Liver (tissue), 9 donors: ENCODE measurements around the gene KLHL34. TPM values are rescaled to one million over a fixed set of nuclear protein-coding genes. Genes with fewer than 3 reads are reported as not detected.

Experiments
- DNase-seq: peaks from one replicate; pipeline ENCODE4 v3.0.0-alpha.2; 2017; ENCODE audit warnings: low spot score
- H3K27ac ChIP-seq, 2 donors: one replicate each; pipeline ENCODE4 v1.7.0; 2013; ENCODE audit warnings: inconsistent platforms in 2 of 2, low read length in 2 of 2, control low read depth in 1 of 2, low read depth in 1 of 2, mild to moderate bottlenecking in 1 of 2
- H3K27me3 ChIP-seq, 4 donors: one replicate each; pipeline versions ENCODE4 v1.6.1 to v1.7.0; 2013; ENCODE audit warnings: low read length in 3 of 4, inconsistent platforms in 1 of 4, mild to moderate bottlenecking in 1 of 4, moderate library complexity in 1 of 4; ENCODE audit not compliant: control insufficient read depth in 4 of 4, insufficient read depth in 4 of 4
- H3K36me3 ChIP-seq, 4 donors: one replicate each; pipeline versions ENCODE4 v1.6.1 to v1.7.0; 2013; ENCODE audit warnings: low read length in 3 of 4, mild to moderate bottlenecking in 3 of 4, low read depth in 1 of 4, moderate library complexity in 1 of 4; ENCODE audit not compliant: control insufficient read depth in 4 of 4, insufficient read depth in 3 of 4
- H3K4me1 ChIP-seq, 4 donors: one replicate each; pipeline versions ENCODE4 v1.6.1 to v1.7.0; 2013; ENCODE audit warnings: low read length in 3 of 4, mild to moderate bottlenecking in 3 of 4, moderate library complexity in 1 of 4; ENCODE audit not compliant: control insufficient read depth in 4 of 4, insufficient read depth in 4 of 4
- H3K4me3 ChIP-seq, 3 donors: one replicate each; pipeline versions ENCODE4 v1.6.1 to v1.7.0; 2013; ENCODE audit warnings: low read length in 3 of 3, control low read depth in 1 of 3, low read depth in 1 of 3, mild to moderate bottlenecking in 1 of 3
- H3K9ac ChIP-seq, 2 donors: one replicate each; pipeline ENCODE4 v1.7.0; 2013; ENCODE audit warnings: low read length in 2 of 2, mild to moderate bottlenecking in 2 of 2, moderate library complexity in 2 of 2, control low read depth in 1 of 2, low read depth in 1 of 2
- H3K9me3 ChIP-seq, 4 donors: one replicate each; pipeline versions ENCODE4 v1.6.1 to v1.7.0; 2013; ENCODE audit warnings: low read length in 3 of 4; ENCODE audit not compliant: control insufficient read depth in 4 of 4
- ATF3 ChIP-seq: IDR thresholded peaks from 2 replicates; pipeline ENCODE4 v1.6.1; 2016; ENCODE audit warnings: antibody characterized with exemption
- EGR1 ChIP-seq, 2 donors: IDR thresholded peaks; 2 replicates each; pipeline ENCODE4 v1.6.1; 2016 to 2018; ENCODE audit warnings: antibody characterized with exemption in 2 of 2, low read depth in 2 of 2
- FOXA1 ChIP-seq: IDR thresholded peaks from 2 replicates; pipeline ENCODE4 v1.6.1; 2016; ENCODE audit warnings: antibody characterized with exemption
- FOXA2 ChIP-seq: IDR thresholded peaks from 2 replicates; pipeline ENCODE4 v1.6.1; 2016; ENCODE audit warnings: antibody characterized with exemption
- GABPA ChIP-seq, 2 donors: IDR thresholded peaks in 1 of 2; conservative IDR thresholded peaks in 1 of 2; 2 replicates each; pipeline ENCODE4 v1.6.1; 2016; ENCODE audit warnings: antibody characterized with exemption in 2 of 2, mild to moderate bottlenecking in 1 of 2, moderate library complexity in 1 of 2
- HNF4A ChIP-seq, 2 donors: conservative IDR thresholded peaks; 2 replicates each; pipeline ENCODE4 v1.6.1; 2016; ENCODE audit warnings: antibody characterized with exemption in 2 of 2, mild to moderate bottlenecking in 2 of 2
- HNF4G ChIP-seq: IDR thresholded peaks from 2 replicates; pipeline ENCODE4 v1.6.1; 2016; ENCODE audit warnings: antibody characterized with exemption
- MAX ChIP-seq: IDR thresholded peaks from 2 replicates; pipeline ENCODE4 v1.6.1; 2016; ENCODE audit warnings: antibody characterized with exemption
- NR2F2 ChIP-seq: IDR thresholded peaks from 2 replicates; pipeline ENCODE4 v1.6.1; 2016; ENCODE audit warnings: antibody characterized with exemption
- REST ChIP-seq: IDR thresholded peaks from 2 replicates; pipeline ENCODE4 v1.6.1; 2016; ENCODE audit warnings: antibody characterized with exemption, mild to moderate bottlenecking
- RXRA ChIP-seq, 2 donors: IDR thresholded peaks; 2 replicates each; pipeline ENCODE4 v1.6.1; 2017 to 2018; ENCODE audit warnings: antibody characterized with exemption in 2 of 2, mild to moderate bottlenecking in 1 of 2
- SP1 ChIP-seq: IDR thresholded peaks from 2 replicates; pipeline ENCODE4 v1.6.1; 2018; ENCODE audit warnings: antibody characterized with exemption, mild to moderate bottlenecking
- YY1 ChIP-seq: IDR thresholded peaks from 2 replicates; pipeline ENCODE4 v1.6.1; 2016; ENCODE audit warnings: antibody characterized with exemption, mild to moderate bottlenecking
- ZBTB33 ChIP-seq: IDR thresholded peaks from 2 replicates; pipeline ENCODE4 v1.6.1; 2016; ENCODE audit warnings: antibody characterized with exemption
- WGBS: extraction: QIAGEN DNeasy Blood & Tissue Kit; methylation state at CpG from one replicate; pipeline ENCODE4 v1.1.7; 2013; 5-methylcytosine and 5-hydroxymethylcytosine counted together
- polyA plus RNA-seq, 2 donors: library from polyadenylated mRNA; stranded (reverse) in 1 of 2; unstranded in 1 of 2; fragments of 200-250 nt in 1 of 2; fragments of >200 nt in 1 of 2; fragmentation: Nextera tagmentation in 1 of 2; extraction: Ambion mirVana in 1 of 2; gene quantifications; one replicate each; pipeline versions ENCODE4 v1.2.1 to v1.2.3, GENCODE V29; 2013 to 2015
- total RNA-seq, 2 donors: library from RNA; depleted of rRNA; stranded (reverse); fragments of >200 nt; gene quantifications; one replicate each; pipeline ENCODE4 v1.2.3, GENCODE V29; 2014
- TF ChIP-seq, protein P1 (sequence below): fragments of 150-350 bp; IDR thresholded peaks from 2 replicates; pipeline ENCODE4 v1.5.1; 2017; ENCODE audit warnings: improper control_type of control experiment, low read depth, low read length; ENCODE audit not compliant: missing input control
- donor health status: healthy.
- donor health status: healthy.
- donor health status: healthy.
- donor health status: healthy.
- donor health status: healthy.

Gene KLHL34
- total and polyA plus RNA-seq, 4 donors: 0.02 to 0.14 (median 0.04) TPM; not detected in 1

DNA sequence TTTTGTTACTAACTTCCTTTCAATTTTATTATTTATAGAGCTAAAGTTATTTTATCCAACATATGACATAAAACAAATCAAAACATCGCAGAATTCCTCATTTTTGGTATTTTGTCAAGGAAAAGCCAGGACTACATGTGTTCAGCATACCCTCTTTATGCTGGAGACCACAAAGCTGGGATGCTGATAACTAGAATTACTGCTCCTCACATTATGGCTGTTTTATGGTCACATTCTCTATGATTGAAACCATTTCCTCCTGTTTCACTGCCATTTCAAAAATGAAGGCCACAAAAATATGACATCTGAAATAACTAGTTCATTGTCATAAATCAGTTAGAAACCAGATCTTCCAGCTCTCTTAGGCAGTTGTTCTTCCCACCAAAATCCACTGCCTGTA lies 41.7 kb downstream of the KLHL34 start:
- Histone ChIP-seq H3K9ac (no peak overlapping the region), H3K9me3 (no peaks in the 10 kb centered on the region), H3K27me3 (no peaks in the 10 kb centered on the region), H3K4me3 (no peak overlapping the region), H3K4me1 (no peaks in the 10 kb centered on the region), H3K27ac (no peak overlapping the region), H3K36me3 (no peaks in the 10 kb centered on the region)
- WGBS: 88% methylated on average over 1 of the region's 1 CpG
- DNase-seq: no peak
- TF ChIP-seq ZBTB33 (no peak), REST (no peak), FOXA2 (no peak), ATF3 (no peak), EGR1 (IDR thresholded peaks at IDR 0.05; ENCODE audit: low read depth in 2 of 2) (no peak), HNF4G (no peak), HNF4A (conservative IDR thresholded peaks at IDR 0.05) (no peak)
- TF ChIP-seq, protein P1, sequence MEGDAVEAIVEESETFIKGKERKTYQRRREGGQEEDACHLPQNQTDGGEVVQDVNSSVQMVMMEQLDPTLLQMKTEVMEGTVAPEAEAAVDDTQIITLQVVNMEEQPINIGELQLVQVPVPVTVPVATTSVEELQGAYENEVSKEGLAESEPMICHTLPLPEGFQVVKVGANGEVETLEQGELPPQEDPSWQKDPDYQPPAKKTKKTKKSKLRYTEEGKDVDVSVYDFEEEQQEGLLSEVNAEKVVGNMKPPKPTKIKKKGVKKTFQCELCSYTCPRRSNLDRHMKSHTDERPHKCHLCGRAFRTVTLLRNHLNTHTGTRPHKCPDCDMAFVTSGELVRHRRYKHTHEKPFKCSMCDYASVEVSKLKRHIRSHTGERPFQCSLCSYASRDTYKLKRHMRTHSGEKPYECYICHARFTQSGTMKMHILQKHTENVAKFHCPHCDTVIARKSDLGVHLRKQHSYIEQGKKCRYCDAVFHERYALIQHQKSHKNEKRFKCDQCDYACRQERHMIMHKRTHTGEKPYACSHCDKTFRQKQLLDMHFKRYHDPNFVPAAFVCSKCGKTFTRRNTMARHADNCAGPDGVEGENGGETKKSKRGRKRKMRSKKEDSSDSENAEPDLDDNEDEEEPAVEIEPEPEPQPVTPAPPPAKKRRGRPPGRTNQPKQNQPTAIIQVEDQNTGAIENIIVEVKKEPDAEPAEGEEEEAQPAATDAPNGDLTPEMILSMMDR: no peak

- H3K9me3 ChIP-seq: no peaks in the 10 kb centered on the region
- 78% methylated on average over 5 of the region's 5 CpGs for whole genome bisulfite sequencing
- H3K27me3 ChIP-seq: no peaks in the 10 kb centered on the region
- H3K36me3 ChIP-seq: no peaks in the 10 kb centered on the region
- TF ChIP-seq MAX: no peak
- peak in 1 of 2 donors; percentile 36 for TF ChIP-seq HNF4A (conservative IDR thresholded peaks at IDR 0.05)
- DNase-seq: no peak
- no peak overlapping the region for H3K4me3 ChIP-seq
- no peak overlapping the region for H3K27ac ChIP-seq
- H3K4me1 ChIP-seq: no peaks in the 10 kb centered on the region
- no peak overlapping the region for H3K9ac ChIP-seq
Measured at GRCh38 chrX:21612154-21612553, 46.0 kb downstream of the KLHL34 start.

DNA sequence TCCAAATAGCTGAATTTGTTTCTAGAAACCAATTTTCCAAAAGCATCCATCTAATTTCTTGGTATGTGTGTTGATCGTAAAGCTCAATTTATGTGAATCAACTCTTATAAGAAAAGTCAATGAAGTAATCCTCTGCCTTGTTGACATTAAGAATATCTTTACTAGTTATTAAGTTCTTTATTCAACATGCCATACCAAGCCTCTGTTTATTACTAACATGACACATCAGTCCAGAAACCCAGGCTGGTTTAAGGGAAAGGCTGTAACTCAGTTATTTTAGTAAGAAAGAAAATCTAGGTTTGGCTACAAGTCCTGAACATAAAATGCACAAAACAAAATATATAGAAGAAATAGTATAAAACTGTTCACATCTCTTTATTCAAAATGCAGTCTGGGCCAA lies 48.0 kb downstream of the KLHL34 start:
- 96% methylated on average over 1 of the region's 1 CpG for WGBS
- no peak for TF ChIP-seq NR2F2
- TF ChIP-seq GABPA (IDR thresholded peaks at IDR 0.05 in 1 of 2, conservative IDR thresholded peaks at IDR 0.05 in 1 of 2): no peak
- no peak for TF ChIP-seq RXRA (IDR thresholded peaks at IDR 0.05)
- TF ChIP-seq MAX: no peak
- no peak for TF ChIP-seq ATF3
- no peak for TF ChIP-seq FOXA2
- TF ChIP-seq YY1: no peak
- TF ChIP-seq EGR1 (IDR thresholded peaks at IDR 0.05; ENCODE audit: low read depth in 2 of 2): no peak
- no peak for TF ChIP-seq SP1
- no peak for TF ChIP-seq HNF4A (conservative IDR thresholded peaks at IDR 0.05)
- no peak for TF ChIP-seq REST
- TF ChIP-seq FOXA1: no peak

More for the DNA sequence above, 48.0 kb downstream of the KLHL34 start:
- Histone ChIP-seq H3K27me3 (no peaks in the 10 kb centered on the region), H3K9ac (no peak overlapping the region), H3K36me3 (no peaks in the 10 kb centered on the region), H3K27ac (no peak overlapping the region), H3K4me3 (no peak overlapping the region), H3K4me1 (no peaks in the 10 kb centered on the region), H3K9me3 (no peaks in the 10 kb centered on the region)
- no peak for DNase-seq
